H9 (cell line): Measurements from ENCODE around the gene SIN3A. TPM values are rescaled to one million over a fixed set of nuclear protein-coding genes. Genes with fewer than 3 reads are reported as not detected.

ENCODE experiments used
- DNase-seq: peaks from one replicate; pipeline ENCODE4 v3.0.0-alpha.2; 2017
- H2AFZ ChIP-seq: one replicate; pipeline ENCODE4 v1.6.1; 2013; ENCODE audit warnings: mild to moderate bottlenecking, low read length, control low read depth, moderate library complexity
- H2AK5ac ChIP-seq: 2 replicates; pipeline ENCODE4 v1.6.1; 2013; ENCODE audit warnings: low read length, control low read depth, mixed read lengths; ENCODE audit not compliant: insufficient read length
- H2BK120ac ChIP-seq: one replicate; pipeline ENCODE4 v1.6.1; 2013; ENCODE audit warnings: low read depth, mild to moderate bottlenecking, low read length, control low read depth, inconsistent platforms; ENCODE audit not compliant: poor library complexity, severe bottlenecking
- H2BK12ac ChIP-seq: 2 replicates; pipeline ENCODE4 v1.6.1; 2013; ENCODE audit warnings: low read length, control low read depth, mixed read lengths, low read depth; ENCODE audit not compliant: insufficient read length
- H2BK15ac ChIP-seq: 2 replicates; pipeline ENCODE4 v1.6.1; 2013; ENCODE audit warnings: low read depth, low read length, control low read depth
- H2BK20ac ChIP-seq: one replicate; pipeline ENCODE4 v1.6.1; 2013; ENCODE audit warnings: low read depth, mild to moderate bottlenecking, low read length, control low read depth, inconsistent platforms; ENCODE audit not compliant: poor library complexity, severe bottlenecking
- H2BK5ac ChIP-seq: 2 replicates; pipeline ENCODE4 v1.6.1; 2013; ENCODE audit warnings: low read length, control low read depth, mixed read lengths; ENCODE audit not compliant: insufficient read length
- H3K14ac ChIP-seq: 2 replicates; pipeline ENCODE4 v1.6.1; 2013; ENCODE audit warnings: low read length, control low read depth; ENCODE audit not compliant: insufficient read depth
- H3K18ac ChIP-seq: 2 replicates; pipeline ENCODE4 v1.6.1; 2013; ENCODE audit warnings: low read depth, mild to moderate bottlenecking, mixed read lengths, low read length, control low read depth; ENCODE audit not compliant: insufficient read length
- H3K23ac ChIP-seq: 2 replicates; pipeline ENCODE4 v1.6.1; 2013; ENCODE audit warnings: low read length, control low read depth, mixed read lengths, low read depth; ENCODE audit not compliant: insufficient read length
- H3K23me2 ChIP-seq: 2 replicates; pipeline ENCODE4 v1.6.1; 2013; ENCODE audit warnings: low read depth, mild to moderate bottlenecking, mixed read lengths, low read length, control low read depth; ENCODE audit not compliant: insufficient read length, poor library complexity, severe bottlenecking
- H3K27ac ChIP-seq: 2 replicates; pipeline ENCODE4 v1.5.1; 2013; ENCODE audit warnings: low read length, control low read depth, mixed read lengths, low read depth; ENCODE audit not compliant: insufficient read length
- H3K27me3 ChIP-seq: 2 replicates; pipeline ENCODE4 v1.6.1; 2013; ENCODE audit warnings: low read length, control low read depth, inconsistent platforms; ENCODE audit not compliant: insufficient read depth
- H3K4ac ChIP-seq: 2 replicates; pipeline ENCODE4 v1.6.1; 2013; ENCODE audit warnings: low read depth, mild to moderate bottlenecking, control low read depth, inconsistent platforms, low read length, moderate library complexity
- H3K4me1 ChIP-seq: 2 replicates; pipeline ENCODE4 v1.6.1; 2013; ENCODE audit warnings: low read length, control low read depth, inconsistent platforms; ENCODE audit not compliant: insufficient read depth
- H3K4me2 ChIP-seq: 2 replicates; pipeline ENCODE4 v1.6.1; 2013; ENCODE audit warnings: low read length, control low read depth, mixed read lengths; ENCODE audit not compliant: insufficient read length, insufficient read depth
- H3K56ac ChIP-seq: 2 replicates; pipeline ENCODE4 v1.6.1; 2013; ENCODE audit warnings: low read depth, mild to moderate bottlenecking, mixed read lengths, low read length, control low read depth; ENCODE audit not compliant: insufficient read length
- H3K79me1 ChIP-seq: 2 replicates; pipeline ENCODE4 v1.6.1; 2013; ENCODE audit warnings: low read depth, mild to moderate bottlenecking, moderate library complexity, low read length, control low read depth, inconsistent platforms; ENCODE audit not compliant: insufficient read depth, poor library complexity, severe bottlenecking
- H3K79me2 ChIP-seq: 2 replicates; pipeline ENCODE4 v1.6.1; 2013; ENCODE audit warnings: low read length, control low read depth, inconsistent platforms; ENCODE audit not compliant: insufficient read depth
- H3K9ac ChIP-seq: 2 replicates; pipeline ENCODE4 v1.6.1; 2013; ENCODE audit warnings: low read length, control low read depth, mixed read lengths; ENCODE audit not compliant: insufficient read length; ENCODE audit errors: extremely low read depth
- H3K9me3 ChIP-seq: one replicate; pipeline ENCODE4 v1.6.1; 2013; ENCODE audit warnings: low read depth, low read length, inconsistent platforms; ENCODE audit not compliant: control insufficient read depth
- H3T11ph ChIP-seq: one replicate; pipeline ENCODE4 v1.6.1; 2013; ENCODE audit warnings: mild to moderate bottlenecking, low read length, control low read depth, inconsistent platforms
- H4K20me1 ChIP-seq: one replicate; pipeline ENCODE4 v1.6.1; 2013; ENCODE audit not compliant: control insufficient read depth, insufficient read length, insufficient read depth
- H4K5ac ChIP-seq: 2 replicates; pipeline ENCODE4 v1.6.1; 2013; ENCODE audit warnings: low read depth, mild to moderate bottlenecking, mixed read lengths, low read length, control low read depth; ENCODE audit not compliant: insufficient read length
- H4K8ac ChIP-seq: replicated peaks from 2 replicates; pipeline ENCODE4 v1.6.1; 2013; ENCODE audit warnings: low read length, control low read depth, mixed read lengths, low read depth; ENCODE audit not compliant: insufficient read length
- H4K91ac ChIP-seq: 2 replicates; pipeline ENCODE4 v1.6.1; 2013; ENCODE audit warnings: low read depth, mild to moderate bottlenecking, moderate library complexity, mixed read lengths, low read length, control low read depth; ENCODE audit not compliant: insufficient read length
- H3K27ac Mint-ChIP-seq, 3 experiments: 2 replicates in 2 of 3; 3 replicates in 1 of 3; pipeline ENCODE4 v1.8.0; 2020 to 2021; ENCODE audit warnings: mixed read lengths in 3 of 3, mild to moderate bottlenecking in 1 of 3, moderate library complexity in 1 of 3
- H3K27me3 Mint-ChIP-seq: 2 replicates; pipeline ENCODE4 v1.8.0; 2021; ENCODE audit warnings: low read depth, mild to moderate bottlenecking, moderate library complexity, mixed read lengths
- H3K36me3 Mint-ChIP-seq, 3 experiments: 2 replicates in 2 of 3; 3 replicates in 1 of 3; pipeline ENCODE4 v1.8.0; 2020 to 2021; ENCODE audit warnings: low read depth in 3 of 3, mixed read lengths in 3 of 3; ENCODE audit not compliant: insufficient read depth in 1 of 3
- H3K4me1 Mint-ChIP-seq, 2 experiments: 2 replicates each; pipeline ENCODE4 v1.8.0; 2020; ENCODE audit warnings: mixed read lengths in 2 of 2
- H3K4me3 Mint-ChIP-seq, 2 experiments: 2 replicates in 1 of 2; 3 replicates in 1 of 2; pipeline ENCODE4 v1.8.0; 2020 to 2021; ENCODE audit warnings: mild to moderate bottlenecking in 2 of 2, mixed read lengths in 2 of 2, moderate library complexity in 1 of 2
- H3K9me3 Mint-ChIP-seq, 2 experiments: 2 replicates in 1 of 2; 3 replicates in 1 of 2; pipeline ENCODE4 v1.8.0; 2020; ENCODE audit warnings: mild to moderate bottlenecking in 2 of 2, mixed read lengths in 2 of 2, moderate library complexity in 1 of 2
- WGBS: extraction: QIAGEN DNeasy Blood & Tissue Kit; methylation state at CpG from one replicate; pipeline ENCODE4 v1.1.7; 2013; ENCODE audit warnings: missing lambda C conversion rate, low lambda C conversion rate, mixed read lengths; ENCODE audit not compliant: insufficient read length; ENCODE audit errors: extremely low coverage; 5-methylcytosine and 5-hydroxymethylcytosine counted together
- total RNA-seq: library from RNA; stranded (reverse); gene quantifications from 2 replicates; pipeline ENCODE4 v1.2.1, GENCODE V29; 2021
- TF ChIP-seq, protein P1 (sequence below): fragments of 200-600 bp; sonication (generic); conservative IDR thresholded peaks from 3 replicates; pipeline ENCODE4 v1.8.0; 2021; ENCODE audit warnings: antibody characterized with exemption, mild to moderate bottlenecking

The SIN3A gene
- total RNA-seq, 1 experiment from 2014 or later: 102 TPM

DNA sequence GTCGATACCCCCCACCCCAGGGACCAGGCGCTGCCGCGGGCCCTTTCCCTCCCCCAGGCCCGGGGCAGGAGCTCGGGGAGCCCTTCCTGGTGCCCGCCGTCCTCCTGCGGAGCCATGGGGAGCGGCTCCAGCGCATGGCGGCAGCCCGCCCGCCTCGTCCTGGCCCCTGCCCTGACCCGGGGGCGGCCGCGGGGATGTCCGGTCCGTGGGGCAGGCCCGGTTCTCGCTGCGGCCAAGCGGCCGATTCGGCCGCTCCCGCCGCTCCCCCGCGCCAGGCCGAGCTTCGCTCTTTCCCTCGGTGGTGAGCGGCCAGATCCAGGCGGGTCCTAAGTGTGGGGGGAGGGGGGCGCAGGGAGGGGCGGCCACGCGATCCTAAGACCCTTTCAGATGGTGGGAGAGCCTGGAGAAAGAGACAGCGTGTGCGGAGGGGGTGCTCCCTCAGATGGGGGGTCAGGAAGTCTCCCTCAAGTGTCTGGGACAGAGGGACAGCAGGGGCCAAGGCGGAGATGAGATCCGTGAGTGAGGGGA, 103.4 kb downstream of the SIN3A start:
- no CpG with 5 or more reads among the region's 45 CpGs for WGBS
- TF ChIP-seq, protein P1, sequence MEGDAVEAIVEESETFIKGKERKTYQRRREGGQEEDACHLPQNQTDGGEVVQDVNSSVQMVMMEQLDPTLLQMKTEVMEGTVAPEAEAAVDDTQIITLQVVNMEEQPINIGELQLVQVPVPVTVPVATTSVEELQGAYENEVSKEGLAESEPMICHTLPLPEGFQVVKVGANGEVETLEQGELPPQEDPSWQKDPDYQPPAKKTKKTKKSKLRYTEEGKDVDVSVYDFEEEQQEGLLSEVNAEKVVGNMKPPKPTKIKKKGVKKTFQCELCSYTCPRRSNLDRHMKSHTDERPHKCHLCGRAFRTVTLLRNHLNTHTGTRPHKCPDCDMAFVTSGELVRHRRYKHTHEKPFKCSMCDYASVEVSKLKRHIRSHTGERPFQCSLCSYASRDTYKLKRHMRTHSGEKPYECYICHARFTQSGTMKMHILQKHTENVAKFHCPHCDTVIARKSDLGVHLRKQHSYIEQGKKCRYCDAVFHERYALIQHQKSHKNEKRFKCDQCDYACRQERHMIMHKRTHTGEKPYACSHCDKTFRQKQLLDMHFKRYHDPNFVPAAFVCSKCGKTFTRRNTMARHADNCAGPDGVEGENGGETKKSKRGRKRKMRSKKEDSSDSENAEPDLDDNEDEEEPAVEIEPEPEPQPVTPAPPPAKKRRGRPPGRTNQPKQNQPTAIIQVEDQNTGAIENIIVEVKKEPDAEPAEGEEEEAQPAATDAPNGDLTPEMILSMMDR: no peak
- Histone ChIP-seq H3K4ac (no peak overlapping the region), H3K27ac (no peak overlapping the region), H3K4me2 (peak overlapping the region; percentile 90), H2BK12ac (no peak overlapping the region), H4K20me1 (no peaks in the 10 kb centered on the region), H3K14ac (no peak overlapping the region; the same call in 1 of the 2 replicates), H3K56ac (no peak overlapping the region), H3K27me3 (no peaks in the 10 kb centered on the region; the same call in 1 of the 2 replicates), H2BK15ac (no peak overlapping the region), H2BK20ac (no peak overlapping the region), H4K5ac (no peak overlapping the region), H2AK5ac (no peak overlapping the region), H3K9me3 (no peaks in the 10 kb centered on the region), H3K9ac (peak overlapping the region; percentile 40), H3T11ph (no peak overlapping the region), H3K23ac (no peak overlapping the region), H3K18ac (no peak overlapping the region), H3K23me2 (peaks cover 13% of the 10 kb centered on the region), H2BK120ac (no peak overlapping the region), H4K8ac (no peak overlapping the region), H2AFZ (no peak overlapping the region), H3K4me1 (no peaks in the 10 kb centered on the region), H2BK5ac (no peak overlapping the region), H3K79me2 (no peaks in the 10 kb centered on the region), H3K79me1 (no peaks in the 10 kb centered on the region), H4K91ac (no peak overlapping the region)
- DNase-seq: no peak
- Mint-ChIP-seq H3K4me1 (peaks cover 10 to 11% of the 10 kb centered on the region in 2 experiments), H3K9me3 (no peaks in the 10 kb centered on the region), H3K27me3 (peaks cover 28% of the 10 kb centered on the region), H3K27ac (peak overlapping the region in 1 of 3 experiments; percentile 72; a peak in 2 of 7 replicates), H3K36me3 (peaks cover 4 to 8% (median 5%) of the 10 kb centered on the region in 3 experiments; a peak in 5 of 7 replicates), H3K4me3 (peak overlapping the region; percentile 80 to 93)
